HFFc6 (cell line): ENCODE results near the gene ZNF222. TPM values are rescaled to one million over a fixed set of nuclear protein-coding genes. Genes with fewer than 3 reads are reported as not detected.

Source experiments
- DNase-seq: peaks from one replicate; pipeline ENCODE4 v3.0.0-alpha.2; 2018
- H3K27ac Mint-ChIP-seq: 2 replicates; pipeline ENCODE4 v1.8.0; 2020; ENCODE audit warnings: mild to moderate bottlenecking, mixed read lengths
- H3K27me3 Mint-ChIP-seq: 2 replicates; pipeline ENCODE4 v1.8.0; 2021; ENCODE audit warnings: mild to moderate bottlenecking, moderate library complexity, mixed read lengths; ENCODE audit not compliant: insufficient read depth
- H3K36me3 Mint-ChIP-seq: 2 replicates; pipeline ENCODE4 v1.8.0; 2021; ENCODE audit warnings: low read depth, mixed read lengths
- H3K4me1 Mint-ChIP-seq: 2 replicates; pipeline ENCODE4 v1.8.0; 2020; ENCODE audit warnings: low read depth, mixed read lengths
- H3K4me3 Mint-ChIP-seq: 2 replicates; pipeline ENCODE4 v1.8.0; 2020; ENCODE audit warnings: mild to moderate bottlenecking, moderate library complexity, mixed read lengths
- H3K9me3 Mint-ChIP-seq: 2 replicates; pipeline ENCODE4 v1.8.0; 2020; ENCODE audit warnings: mild to moderate bottlenecking, mixed read lengths
- CTCF ChIP-seq: fragments of 200-600 bp; sonication (generic); IDR thresholded peaks from 2 replicates; pipeline ENCODE4 v1.5.0; 2021; ENCODE audit warnings: antibody characterized with exemption, mild to moderate bottlenecking
- total RNA-seq, 6 experiments: library from RNA; stranded (reverse); fragmentation: NEBNext Ultra II Directional; extraction: Animal tissue kit (Norgen Biotek cat#: 25700); gene quantifications; 2 replicates in 1 of 6; 3 replicates in 5 of 6; pipeline ENCODE4 v1.2.3, GENCODE V29; 2021

Gene ZNF222
- total RNA-seq, 6 experiments from 2014 or later: 2.4 to 5.1 (median 3.6) TPM

GRCh38 chr19:43997631-43998290 is 27.4 kb upstream of the ZNF222 start:
- Mint-ChIP-seq H3K27me3 (no peaks in the 10 kb centered on the region; the same call in 1 of the 2 replicates), H3K36me3 (peaks cover 35% of the 10 kb centered on the region), H3K9me3 (peaks cover 9% of the 10 kb centered on the region), H3K4me1 (peaks cover 10% of the 10 kb centered on the region), H3K4me3 (no peak overlapping the region), H3K27ac (no peak overlapping the region)
- TF ChIP-seq CTCF: no peak
- DNase-seq: no peak

- DNase-seq: no peak
- no peak for TF ChIP-seq CTCF
- Mint-ChIP-seq H3K4me1 (peaks cover 17% of the 10 kb centered on the region), H3K4me3 (peak overlapping the region; percentile 98), H3K27ac (peak overlapping the region; percentile 90), H3K36me3 (peaks cover 30% of the 10 kb centered on the region), H3K27me3 (no peaks in the 10 kb centered on the region; the same call in 1 of the 2 replicates), H3K9me3 (peaks cover 6% of the 10 kb centered on the region; the same call in 1 of the 2 replicates)
Measured at GRCh38 chr19:44002212-44002565, 23.0 kb upstream of the ZNF222 start.

- Mint-ChIP-seq H3K36me3 (peaks cover 30% of the 10 kb centered on the region), H3K4me3 (peak within 1 kb of the TSS; percentile 98), H3K4me1 (peaks cover 17% of the 10 kb centered on the region), H3K9me3 (peaks cover 8% of the 10 kb centered on the region; the same call in 1 of the 2 replicates), H3K27ac (peak within 1 kb of the TSS; percentile 90), H3K27me3 (no peaks in the 10 kb centered on the region; the same call in 1 of the 2 replicates)
- DNase-seq: peak; percentile 94
- TF ChIP-seq CTCF: no peak
Measured at GRCh38 chr19:44002566-44003460, 22.4 kb upstream of the ZNF222 start, which contains the start of gene ZNF230. Gene ZNF230, plus strand, starts transcription at chr19:44002957. Its CDS starts 4,122 bp downstream, at chr19:44007079.

GRCh38 chr19:44003461-44004009 is 21.6 kb upstream of the ZNF222 start:
- DNase-seq: no peak
- peaks cover 30% of the 10 kb centered on the region for H3K36me3 Mint-ChIP-seq
- H3K4me1 Mint-ChIP-seq: peaks cover 17% of the 10 kb centered on the region
- H3K27ac Mint-ChIP-seq: peak overlapping the region; percentile 90
- H3K4me3 Mint-ChIP-seq: peak overlapping the region; percentile 98
- H3K9me3 Mint-ChIP-seq: peaks cover 13% of the 10 kb centered on the region; the same call in 1 of the 2 replicates
- peak; percentile 27; the same call in 1 of the 2 replicates for TF ChIP-seq CTCF
- H3K27me3 Mint-ChIP-seq: no peaks in the 10 kb centered on the region; the same call in 1 of the 2 replicates

GRCh38 chr19:44005973-44006372 is 19.2 kb upstream of the ZNF222 start:
- Mint-ChIP-seq H3K9me3 (peaks cover 38% of the 10 kb centered on the region), H3K4me1 (peaks cover 17% of the 10 kb centered on the region), H3K27me3 (no peaks in the 10 kb centered on the region; the same call in none of the 2 replicates), H3K27ac (no peak overlapping the region), H3K36me3 (peaks cover 50% of the 10 kb centered on the region), H3K4me3 (no peak overlapping the region)
- DNase-seq: no peak
- no peak for TF ChIP-seq CTCF
